PFSK-1 (cell line): ENCODE results near the gene CLIC6.

Experiments used
- FOXP2 ChIP-seq: optimal IDR thresholded peaks from 2 replicates; pipeline ENCODE3; 2011; ENCODE audit warnings: borderline replicate concordance, control low read depth, inconsistent platforms; ENCODE audit not compliant: insufficient read depth; ENCODE audit errors: extremely low read length, extremely low read depth
- POLR2AphosphoS5 ChIP-seq: IDR thresholded peaks from 2 replicates; pipeline ENCODE4 v1.6.1; 2012; ENCODE audit warnings: low read depth, mild to moderate bottlenecking, control low read depth, low read length, moderate library complexity
- REST ChIP-seq, 2 experiments: IDR thresholded peaks; 2 replicates each; pipeline versions ENCODE4 v1.6.1 to v1.8.0; 2011 to 2012; ENCODE audit warnings: low read depth in 2 of 2, low read length in 2 of 2, control low read depth in 1 of 2, inconsistent platforms in 1 of 2, mild to moderate bottlenecking in 1 of 2, moderate library complexity in 1 of 2; ENCODE audit not compliant: insufficient read depth in 1 of 2
- SIN3A ChIP-seq: IDR thresholded peaks from 2 replicates; pipeline ENCODE4 v1.6.1; 2012; ENCODE audit warnings: mild to moderate bottlenecking, low read length, moderate library complexity, borderline replicate concordance; ENCODE audit not compliant: insufficient read depth
- TAF1 ChIP-seq: IDR thresholded peaks from 2 replicates; pipeline ENCODE4 v1.6.1; 2012; ENCODE audit warnings: low read length, control low read depth, borderline replicate concordance; ENCODE audit not compliant: insufficient read depth

Gene CLIC6

GRCh38 chr21:34732388-34732821 is 63.6 kb downstream of the CLIC6 start:
- TF ChIP-seq SIN3A = no peak
- no peak for TF ChIP-seq FOXP2
- no peak for TF ChIP-seq POLR2AphosphoS5
- TF ChIP-seq REST (IDR thresholded peaks at IDR 0.05; ENCODE audit: insufficient read depth in 1 of 2, low read depth in 2 of 2, low read length in 2 of 2) = no peak
- TF ChIP-seq TAF1 = no peak

GRCh38 chr21:34733852-34734251 is 65.1 kb downstream of the CLIC6 start:
- TF ChIP-seq FOXP2 = no peak
- TF ChIP-seq TAF1 = no peak
- TF ChIP-seq SIN3A = no peak
- no peak for TF ChIP-seq POLR2AphosphoS5
- TF ChIP-seq REST (IDR thresholded peaks at IDR 0.05; ENCODE audit: insufficient read depth in 1 of 2, low read depth in 2 of 2, low read length in 2 of 2) = no peak

GRCh38 chr21:34734696-34735095 is 65.9 kb downstream of the CLIC6 start:
- TF ChIP-seq SIN3A = no peak
- no peak for TF ChIP-seq TAF1
- no peak for TF ChIP-seq FOXP2
- TF ChIP-seq POLR2AphosphoS5 = no peak
- TF ChIP-seq REST (IDR thresholded peaks at IDR 0.05; ENCODE audit: insufficient read depth in 1 of 2, low read depth in 2 of 2, low read length in 2 of 2) = no peak

GRCh38 chr21:34736116-34736874 is 67.5 kb downstream of the CLIC6 start:
- TF ChIP-seq REST (IDR thresholded peaks at IDR 0.05; ENCODE audit: insufficient read depth in 1 of 2, low read depth in 2 of 2, low read length in 2 of 2) = no peak
- TF ChIP-seq SIN3A = no peak
- TF ChIP-seq TAF1 = no peak
- no peak for TF ChIP-seq POLR2AphosphoS5
- no peak for TF ChIP-seq FOXP2
